ENCODE measurements around the gene C12orf43.
"Not testable (repeated sequence)": the region's sequence is repeated elsewhere in the genome, so short reads cannot be mapped to it uniquely, and the experiment has no call there.

Gene C12orf43, protein sequence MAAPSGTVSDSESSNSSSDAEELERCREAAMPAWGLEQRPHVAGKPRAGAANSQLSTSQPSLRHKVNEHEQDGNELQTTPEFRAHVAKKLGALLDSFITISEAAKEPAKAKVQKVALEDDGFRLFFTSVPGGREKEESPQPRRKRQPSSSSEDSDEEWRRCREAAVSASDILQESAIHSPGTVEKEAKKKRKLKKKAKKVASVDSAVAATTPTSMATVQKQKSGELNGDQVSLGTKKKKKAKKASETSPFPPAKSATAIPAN

DNA sequence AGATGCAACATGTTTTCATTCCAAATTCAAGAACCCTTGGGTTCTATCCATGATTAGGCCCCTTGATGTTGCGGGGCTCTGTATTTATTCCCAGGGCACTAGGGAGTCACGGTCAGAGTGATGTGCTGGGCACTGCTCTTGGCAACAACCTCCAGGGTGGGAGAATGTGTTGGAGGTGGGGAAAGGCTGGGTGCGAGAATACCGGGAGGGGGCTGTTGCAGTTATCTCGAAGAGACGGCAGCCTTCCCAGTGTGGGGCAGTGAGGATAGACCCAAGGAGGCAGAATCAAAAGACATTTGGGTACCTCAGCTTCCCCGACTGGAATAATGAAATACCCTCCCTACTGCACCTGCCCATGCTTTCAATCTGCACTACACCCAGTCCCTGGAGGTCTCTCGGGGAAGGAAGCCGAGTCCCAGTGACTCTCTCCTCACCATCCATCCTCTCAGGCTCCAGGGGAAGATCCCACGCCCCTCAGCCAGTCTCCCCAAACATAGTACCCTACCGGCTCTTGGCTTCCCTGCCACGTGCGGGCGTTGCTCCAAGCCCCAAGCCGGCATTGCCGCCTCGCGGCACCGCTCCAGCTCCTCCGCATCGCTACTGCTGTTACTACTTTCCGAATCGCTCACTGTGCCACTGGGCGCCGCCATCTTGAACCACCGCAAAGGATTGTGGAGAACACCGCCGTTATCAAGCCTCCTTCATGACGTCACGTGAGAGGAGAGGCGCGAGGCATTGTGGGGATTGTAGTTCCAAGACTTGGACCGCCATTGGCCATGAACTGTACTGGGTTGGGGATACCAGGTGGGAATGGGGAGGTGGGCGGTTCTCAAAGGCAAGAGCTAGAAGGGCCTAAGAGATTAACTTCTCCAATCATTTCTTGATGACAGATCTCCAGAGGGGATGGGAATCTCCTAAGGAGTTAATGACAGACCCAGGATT lies at the start of gene C12orf43:
Gene C12orf43, minus strand, starts transcription at position 663 of the 942 bp plus-strand sequence. Its CDS starts 13 bp downstream, at position 650.
- DNase-seq: peak; percentile 85

- DNase-seq: no peak
Measured at GRCh38 chr12:121065345-121065744, 49.1 kb upstream of the C12orf43 start.

DNA sequence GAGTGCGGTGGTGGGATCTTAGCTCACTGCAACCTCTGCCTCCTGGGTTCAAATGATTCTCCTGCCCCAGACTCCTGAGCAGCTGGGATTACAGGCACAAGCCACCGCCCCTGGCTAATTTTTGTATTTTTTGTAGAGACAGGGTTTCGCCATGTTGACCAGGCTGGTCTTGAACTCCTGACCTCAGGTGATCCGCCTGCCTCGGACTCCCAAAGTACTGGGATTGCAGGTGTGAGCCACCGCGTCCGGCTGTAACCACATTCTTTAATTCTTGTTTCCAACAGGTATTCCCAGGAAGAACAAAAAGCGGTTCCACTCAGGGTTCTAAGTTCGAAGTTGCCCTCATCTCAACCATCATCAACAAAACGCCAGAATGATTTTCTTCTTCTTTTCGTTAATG lies 48.3 kb upstream of the C12orf43 start:
- DNase-seq: not testable (repeated sequence)

DNA sequence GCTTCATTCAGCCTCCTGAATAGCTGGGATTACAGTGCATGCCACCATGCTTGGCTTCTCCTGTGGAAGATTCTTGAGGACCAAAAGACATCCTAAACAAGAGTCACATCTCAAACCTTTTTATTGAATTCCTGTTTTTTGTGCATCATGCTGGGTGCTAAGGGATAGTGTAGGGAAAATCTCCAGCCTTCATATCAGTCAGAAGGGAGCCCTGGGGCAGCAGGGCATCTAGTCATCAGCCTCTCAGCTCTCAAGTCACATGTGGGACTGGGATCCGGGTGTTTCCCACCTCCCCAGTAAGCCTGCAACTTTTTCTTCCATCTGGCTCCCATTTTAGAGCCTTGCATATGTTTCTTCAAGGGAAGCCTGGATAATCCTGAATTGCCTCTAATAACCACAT lies 47.8 kb upstream of the C12orf43 start:
- no peak for DNase-seq

- DNase-seq: no peak
Measured at GRCh38 chr12:121062391-121063045, 46.2 kb upstream of the C12orf43 start.

- peak; percentile 31 for DNase-seq
Measured at GRCh38 chr12:121061831-121062230, 45.5 kb upstream of the C12orf43 start.

DNA sequence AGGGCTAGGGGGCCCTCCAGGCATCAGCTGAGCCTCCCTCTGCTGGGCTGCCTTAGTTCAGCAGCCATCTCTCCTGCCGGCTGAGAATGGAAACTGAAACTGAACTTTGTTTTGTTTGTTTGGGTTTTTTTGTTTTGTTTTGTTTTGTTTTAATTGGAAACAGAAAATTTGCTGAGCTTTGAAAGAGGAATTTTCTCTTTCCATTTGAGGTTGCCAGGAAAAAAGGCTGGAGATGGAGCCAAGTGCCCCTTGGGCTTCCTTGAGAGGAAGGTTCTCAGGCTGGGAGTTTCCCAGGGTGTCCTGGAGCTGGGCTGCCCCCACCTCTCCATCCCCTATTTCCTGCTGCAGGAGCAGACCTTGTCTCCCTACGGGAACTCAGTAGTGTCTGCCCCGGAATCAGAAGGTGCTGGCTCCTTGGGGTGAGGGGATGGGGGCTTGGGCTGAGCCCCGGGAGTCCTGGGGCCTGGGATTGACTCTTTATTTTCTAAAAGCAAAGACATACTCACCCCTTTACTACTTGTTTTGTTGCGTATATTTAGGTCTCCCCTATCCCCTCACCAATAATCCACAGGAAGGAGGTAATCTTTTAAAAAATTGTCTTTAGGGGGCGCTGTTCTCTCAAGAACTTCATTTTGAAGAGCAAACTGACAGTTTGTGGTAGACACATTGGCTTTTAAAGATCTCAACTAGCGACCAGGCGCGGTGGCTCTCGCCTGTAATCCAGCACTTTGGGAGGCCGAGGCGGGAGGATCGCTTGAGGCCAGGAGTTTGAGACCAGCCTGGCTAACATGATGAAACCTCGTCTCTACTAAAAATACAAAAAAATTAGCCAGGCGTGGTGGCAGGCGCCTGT lies 44.1 kb upstream of the C12orf43 start:
- peak; percentile 62 for DNase-seq

GRCh38 chr12:121059031-121059898 lies 43.0 kb upstream of the C12orf43 start:
- DNase-seq: no peak

DNA sequence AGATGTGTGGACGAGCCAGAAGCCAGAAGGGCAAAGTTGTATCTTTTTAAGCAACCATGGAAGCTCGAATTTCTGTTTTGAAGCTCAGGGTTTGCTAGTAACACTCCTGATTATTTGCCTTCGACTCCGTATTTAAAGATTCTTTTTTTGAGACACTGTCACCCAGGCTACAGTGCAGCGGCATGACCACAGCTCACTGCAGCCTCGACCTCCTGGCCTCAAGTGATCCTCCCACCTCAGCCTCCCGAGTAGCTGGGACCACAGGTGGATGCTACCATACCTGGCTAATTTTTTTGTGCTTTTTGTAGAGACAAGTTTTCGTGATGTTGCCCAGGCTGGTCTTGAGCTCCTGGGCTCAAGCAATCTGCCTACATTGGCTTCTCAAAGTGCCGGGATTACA lies 41.5 kb upstream of the C12orf43 start:
- DNase-seq: no peak

- no peak for DNase-seq
Measured at GRCh38 chr12:121053706-121054105, 37.4 kb upstream of the C12orf43 start.

DNA sequence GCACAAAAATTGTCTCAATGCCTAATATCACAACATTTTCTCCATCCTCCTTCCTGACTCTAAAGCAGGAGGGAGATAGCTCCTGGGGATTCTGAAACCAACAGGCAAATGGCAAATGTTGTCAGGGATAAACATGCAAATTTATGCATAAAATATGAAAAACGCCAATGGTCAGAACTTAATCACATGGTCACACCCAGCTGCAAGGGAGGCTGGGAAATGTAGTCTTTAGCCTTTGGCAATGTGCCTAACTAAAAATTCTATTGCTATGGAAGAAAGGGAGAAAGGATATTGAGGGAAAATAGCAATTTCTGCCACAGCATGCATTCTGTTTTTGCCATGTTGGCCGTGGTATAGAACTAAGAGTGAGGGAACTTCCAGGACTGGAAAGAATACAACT lies 34.4 kb upstream of the C12orf43 start:
- no peak for DNase-seq

GRCh38 chr12:121048442-121048841 lies 32.2 kb upstream of the C12orf43 start:
- DNase-seq: no peak

DNA sequence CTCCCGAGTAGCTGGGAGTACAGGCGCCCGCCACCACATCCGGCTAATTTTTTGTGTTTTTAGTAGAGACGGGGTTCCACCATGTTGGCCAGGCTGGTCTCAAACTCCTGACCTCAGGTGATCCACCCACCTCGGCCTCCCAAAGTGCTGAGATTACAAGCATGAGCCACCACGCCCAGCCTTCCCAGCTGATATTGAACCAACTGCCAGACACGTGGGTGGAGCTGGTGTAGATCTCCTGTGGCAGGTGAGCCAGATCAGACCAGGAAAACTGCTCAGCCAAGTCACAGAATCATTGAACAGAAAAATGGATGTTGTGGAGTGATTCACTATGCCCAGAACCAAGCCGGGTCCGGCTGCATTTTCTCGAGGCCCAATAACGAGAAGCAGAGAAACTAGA lies 31.1 kb upstream of the C12orf43 start:
- DNase-seq: not testable (repeated sequence)

DNA sequence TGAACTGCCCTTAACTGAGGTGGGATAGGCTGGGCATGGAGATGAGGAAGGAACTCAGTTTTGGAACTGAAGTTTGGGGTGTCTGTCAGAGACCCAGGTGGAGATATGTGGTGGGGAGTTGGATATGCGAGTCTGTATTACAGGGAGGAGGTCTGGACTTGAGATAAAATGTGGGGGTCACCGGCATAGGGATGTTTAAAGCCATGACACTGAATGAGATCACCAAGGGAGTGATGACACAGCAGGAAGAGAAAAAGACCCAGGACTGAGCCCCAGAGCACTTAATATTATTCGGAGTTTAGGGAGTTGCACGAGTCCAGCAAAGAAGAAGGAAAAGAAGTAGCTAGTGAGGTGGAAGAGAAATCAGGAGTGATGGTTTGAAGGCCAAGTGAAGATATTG lies 26.8 kb upstream of the C12orf43 start:
- DNase-seq: no peak

DNA sequence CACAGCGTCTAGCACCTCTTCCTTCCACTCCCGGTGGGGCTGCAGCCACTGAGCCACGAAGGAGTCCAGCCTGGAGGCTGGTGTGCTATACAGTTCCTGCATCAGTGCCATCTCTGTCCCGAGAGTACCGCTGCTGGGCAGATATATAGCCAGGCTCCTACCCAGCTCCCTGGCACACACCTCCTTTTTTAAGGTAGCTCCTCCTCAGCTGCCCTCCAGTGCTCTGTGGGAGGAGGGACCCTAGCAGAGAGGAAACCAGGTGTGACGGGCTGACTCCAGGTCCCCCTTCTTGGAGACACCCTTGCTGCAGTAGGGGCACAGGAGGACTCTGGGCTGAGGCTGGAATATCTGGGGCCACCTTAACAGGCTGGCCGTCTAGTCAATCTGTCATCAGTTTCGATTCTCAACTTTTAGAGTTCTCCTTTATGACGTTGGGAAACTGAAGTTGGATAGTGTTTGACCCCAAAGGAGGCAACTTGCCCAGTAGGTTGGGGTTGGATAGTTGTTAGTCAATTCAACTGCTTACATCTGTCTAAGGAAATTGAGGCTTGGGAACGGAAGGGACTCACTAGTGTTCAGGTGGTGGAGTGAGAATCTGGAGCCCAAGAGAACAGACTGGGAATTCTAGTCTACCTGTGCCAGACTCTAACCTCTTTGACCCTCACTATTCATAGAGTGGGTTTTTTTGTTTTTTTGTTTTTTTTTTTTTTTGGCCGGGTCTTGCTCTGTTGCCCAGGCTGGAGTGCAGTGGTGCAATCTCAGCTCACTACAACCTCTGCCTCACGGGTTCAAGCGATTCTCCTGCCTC lies 22.8 kb upstream of the C12orf43 start, which contains the start of gene OASL:
Gene OASL, minus strand, starts transcription at position 386 of the 808 bp plus-strand sequence. Its CDS starts 275 bp downstream, at position 111.
- peak; percentile 19 for DNase-seq

GRCh38 chr12:121036810-121037326 lies 20.6 kb upstream of the C12orf43 start:
- DNase-seq: peak; percentile 76

- DNase-seq: no peak
Measured at GRCh38 chr12:121034616-121035305, 18.5 kb upstream of the C12orf43 start.

DNA sequence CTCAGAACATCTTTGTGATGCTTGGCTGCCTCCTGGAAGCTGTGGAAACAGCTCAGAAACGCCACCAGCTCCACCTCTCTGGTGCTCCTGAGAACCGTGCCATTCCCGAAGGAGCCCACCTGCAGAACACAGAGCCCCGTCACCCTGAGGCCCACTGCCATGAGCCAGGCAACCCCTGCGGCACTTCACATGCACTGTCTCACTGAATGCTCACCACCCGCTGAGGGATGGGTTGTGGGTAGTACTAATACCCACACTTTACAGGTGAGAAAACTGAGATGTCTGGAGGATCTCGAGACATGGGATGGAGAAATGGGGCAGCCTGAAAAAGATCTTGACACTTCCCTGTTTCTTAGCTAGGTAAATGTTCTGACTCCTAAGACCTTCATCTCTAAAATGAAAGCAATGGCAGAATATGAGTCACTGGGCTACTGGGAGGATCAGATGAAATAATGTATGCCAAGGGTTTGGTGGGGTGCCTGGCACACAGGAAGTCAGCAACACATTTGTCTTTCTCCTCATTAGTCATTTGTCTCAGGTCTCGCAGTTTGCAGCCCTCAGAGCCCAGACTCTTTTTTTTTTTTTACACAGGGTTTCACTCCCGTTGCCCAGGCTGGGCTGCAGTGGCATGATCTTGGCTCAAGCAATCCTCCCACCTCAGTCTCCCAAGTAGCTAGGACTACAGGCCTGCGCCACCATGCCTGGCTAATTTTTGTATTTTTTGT lies 17.5 kb upstream of the C12orf43 start:
- DNase-seq: peak; percentile 40
